ELR (cell line): ENCODE results near the gene LGI1.
"Not testable (repeated sequence)": the region's sequence is repeated elsewhere in the genome, so short reads cannot be mapped to it uniquely, and the experiment has no call there.

Experiments
- DNase-seq: peaks from one replicate; pipeline ENCODE4 v3.0.0-alpha.2; 2015; ENCODE audit warnings: low read depth

LGI1 gene

DNA sequence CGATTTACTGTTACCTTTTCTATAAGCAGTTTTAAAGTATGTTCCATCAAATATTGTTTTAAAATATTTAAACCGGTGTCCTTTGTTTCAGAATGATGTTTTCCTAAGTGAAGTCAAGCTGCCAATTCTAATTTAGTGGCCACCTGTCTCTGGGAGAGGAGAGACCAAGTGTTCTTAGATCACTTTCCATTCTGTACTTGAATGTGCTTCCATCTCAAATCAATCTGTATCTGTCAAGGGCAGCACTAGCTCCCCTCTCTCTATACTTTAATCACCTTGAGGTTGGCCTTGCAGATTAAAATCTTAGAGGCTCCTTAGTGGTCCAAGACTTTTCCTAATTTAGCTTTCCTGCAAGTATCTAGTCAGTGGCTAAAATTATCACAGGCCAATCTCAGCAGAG lies 49.6 kb downstream of the LGI1 start:
- no peak for DNase-seq

GRCh38 chr10:93812659-93813338 lies 55.1 kb downstream of the LGI1 start:
- no peak for DNase-seq

DNA sequence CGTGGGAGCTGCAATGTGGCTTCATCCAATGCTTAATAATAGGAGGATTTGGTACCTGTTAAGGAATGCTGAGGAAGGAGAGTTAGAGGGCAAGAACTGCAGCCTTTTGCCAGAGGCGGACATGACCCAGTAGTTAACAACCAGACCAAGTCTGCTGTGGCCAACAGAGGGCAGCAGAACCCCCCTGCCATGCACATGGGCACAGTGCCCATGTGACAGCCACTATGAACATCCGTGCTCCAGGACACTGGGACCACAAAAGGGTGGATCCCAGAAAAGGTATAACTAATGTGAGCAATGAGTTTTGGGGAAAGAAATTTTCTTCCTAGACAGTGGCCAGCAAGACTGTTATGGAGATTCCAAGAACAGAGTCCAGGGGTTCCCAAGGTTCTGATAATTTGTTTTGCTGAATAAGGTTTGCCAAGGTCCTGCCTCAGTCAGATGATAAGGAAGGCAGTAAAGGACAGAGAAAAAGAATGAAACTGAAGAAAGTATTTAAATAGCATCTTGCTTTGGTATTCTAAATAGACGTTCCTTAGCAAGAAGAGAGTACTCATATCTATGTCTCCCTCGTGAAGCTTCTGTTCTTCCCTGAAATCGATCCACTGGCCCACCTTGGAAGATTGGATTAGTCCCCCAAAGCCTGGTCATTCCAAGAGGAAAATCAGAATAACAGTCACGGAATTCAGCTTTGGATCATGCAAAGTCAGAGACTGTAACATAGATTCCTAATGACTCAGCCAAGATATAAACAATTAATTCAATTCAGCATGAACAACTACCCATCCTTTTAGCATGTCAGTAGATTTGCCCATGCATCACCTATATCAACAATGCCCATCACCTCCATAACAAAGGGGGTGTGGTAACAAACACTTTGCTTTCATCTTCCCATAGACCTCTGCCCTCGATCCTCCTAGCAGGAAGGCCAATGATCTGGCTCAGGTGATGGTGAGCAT lies 56.0 kb downstream of the LGI1 start:
- peak; percentile 84 for DNase-seq

- DNase-seq, result peak; percentile 46
These were observed 57.8 kb downstream of the LGI1 start for GRCh38 chr10:93815304-93816096.

DNA sequence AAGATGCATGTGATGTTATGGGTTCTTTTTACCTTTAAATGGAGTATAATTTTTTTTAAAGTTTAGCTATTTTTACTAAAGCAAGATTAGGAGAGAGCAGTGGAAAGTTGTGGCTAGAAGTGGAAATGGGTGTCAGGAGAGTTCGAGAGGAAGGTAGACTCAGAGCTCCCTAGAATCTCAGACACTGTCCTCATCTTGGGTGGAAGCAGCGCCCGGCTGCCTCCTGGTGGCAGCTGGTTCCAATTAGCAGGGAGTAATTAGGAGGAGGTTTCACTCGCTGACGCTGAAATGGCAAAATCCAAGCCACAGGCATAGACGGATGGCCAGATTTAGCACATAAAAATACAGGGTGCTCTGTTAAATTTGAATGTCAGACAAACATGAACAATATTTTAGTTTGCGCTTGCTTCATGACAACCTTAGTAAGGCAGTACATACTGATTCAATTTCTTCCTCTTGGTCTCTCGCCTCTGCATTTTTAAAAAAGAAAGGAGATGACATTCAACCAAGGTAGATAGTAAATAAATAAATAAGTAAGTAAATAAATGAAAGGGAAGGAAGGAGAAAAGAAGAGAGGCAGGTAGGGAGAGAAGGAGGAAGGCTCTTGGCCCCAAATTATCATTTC lies 58.5 kb downstream of the LGI1 start:
- peak; percentile 81 for DNase-seq

GRCh38 chr10:93818086-93818485 lies 60.4 kb downstream of the LGI1 start:
- DNase-seq, result no peak

GRCh38 chr10:93819520-93819919 lies 61.8 kb downstream of the LGI1 start:
- DNase-seq, result no peak

GRCh38 chr10:93820434-93820833 lies 62.7 kb downstream of the LGI1 start:
- DNase-seq, result peak; percentile 54

GRCh38 chr10:93821051-93821772 lies 63.5 kb downstream of the LGI1 start:
- DNase-seq, result peak; percentile 59

GRCh38 chr10:93826355-93826754 lies 68.6 kb downstream of the LGI1 start:
- DNase-seq, result peak; percentile 8

DNA sequence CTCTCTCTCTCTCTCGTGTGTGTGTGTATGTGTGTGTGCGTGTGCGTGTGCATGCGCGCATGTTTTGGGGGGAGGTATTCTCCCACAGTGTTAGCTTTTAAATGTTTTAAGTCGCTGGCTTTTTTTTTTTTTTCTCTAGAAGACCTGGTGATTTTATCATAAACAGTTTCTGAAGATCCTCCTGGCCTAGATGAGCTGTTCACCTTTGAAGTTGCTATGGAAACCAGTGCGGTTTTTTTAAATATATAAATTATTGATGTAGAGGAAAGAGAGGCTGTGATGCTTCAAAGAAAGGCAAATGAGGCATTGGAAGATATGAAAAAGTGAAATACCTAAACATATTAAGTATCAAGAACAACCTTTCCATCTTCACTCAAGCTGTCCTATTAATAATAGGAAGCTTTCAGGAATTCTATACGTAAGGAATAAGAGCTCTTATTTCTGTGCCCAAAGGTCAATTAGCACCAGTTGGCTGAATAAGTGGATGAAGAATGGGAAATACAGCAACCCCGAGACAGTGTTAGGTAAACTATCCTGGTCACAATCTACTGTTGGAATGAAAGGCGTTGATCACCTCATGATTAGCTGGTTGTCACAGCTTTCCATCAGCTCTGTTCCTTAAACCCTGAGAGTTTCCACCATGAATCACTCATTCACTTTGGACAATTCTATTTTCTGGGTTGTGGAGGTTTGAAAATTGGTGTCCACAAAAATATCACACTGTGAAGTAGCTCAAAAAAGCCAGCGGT lies 69.5 kb downstream of the LGI1 start:
- no peak for DNase-seq

DNA sequence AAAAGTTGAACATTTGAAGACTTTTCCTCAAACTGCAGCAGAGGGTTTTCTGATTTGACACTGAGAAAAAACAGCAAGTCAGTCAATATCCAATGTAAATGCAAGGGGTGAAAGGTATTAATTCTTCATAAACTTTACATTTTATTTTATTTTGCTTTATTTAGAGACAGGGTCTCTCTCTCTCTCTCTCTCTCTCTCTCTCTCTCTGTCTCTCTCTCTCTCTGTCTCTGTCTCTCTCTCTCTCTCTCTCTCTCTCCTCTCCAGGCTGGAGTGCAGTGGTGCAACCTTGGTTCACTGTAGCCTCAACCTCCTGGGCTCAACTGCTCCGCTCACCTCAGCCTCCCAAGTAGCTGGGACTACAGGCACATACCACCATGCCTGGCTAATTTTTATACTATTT lies 73.3 kb downstream of the LGI1 start:
- not testable (repeated sequence) for DNase-seq

DNA sequence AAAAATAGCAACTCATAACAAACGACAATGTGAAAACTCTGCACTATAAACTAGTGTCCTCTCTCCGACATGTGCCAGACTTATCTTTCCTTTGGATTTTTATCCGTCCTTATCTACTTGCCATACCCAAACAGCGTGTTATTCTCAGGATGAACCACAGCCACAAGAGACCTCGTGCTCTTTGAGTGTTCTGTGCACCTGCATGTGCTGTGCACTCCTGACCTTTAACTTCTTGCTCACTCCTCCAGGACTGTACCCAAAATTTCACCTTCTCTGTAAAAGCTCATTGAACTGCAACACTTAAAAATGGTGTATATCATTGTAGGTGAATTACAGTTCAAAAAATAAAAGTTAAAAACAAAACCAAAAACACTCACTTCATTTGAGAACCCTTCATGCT lies 78.0 kb downstream of the LGI1 start:
- DNase-seq, result no peak

DNA sequence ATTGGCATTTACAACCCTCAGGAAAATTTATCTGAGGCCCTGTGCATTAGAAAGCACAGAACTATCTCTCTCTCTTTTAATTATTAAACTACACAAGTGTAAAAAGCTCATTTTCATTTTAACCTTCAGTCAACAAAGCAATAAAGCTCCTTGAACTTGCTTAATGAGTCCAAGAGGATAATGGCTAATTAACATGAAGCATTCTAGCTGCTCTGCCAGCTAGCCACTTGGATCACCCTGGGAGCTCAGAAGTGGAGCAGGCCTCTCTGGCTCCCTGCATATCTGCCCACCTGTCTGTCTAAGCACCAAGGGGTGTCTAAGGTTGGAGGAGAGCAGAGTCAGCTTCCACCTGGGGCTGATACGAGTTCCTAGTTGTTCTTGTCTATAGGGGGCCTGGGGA lies 80.1 kb downstream of the LGI1 start:
- DNase-seq, result no peak

GRCh38 chr10:93838278-93838677 lies 80.5 kb downstream of the LGI1 start:
- no peak for DNase-seq

DNA sequence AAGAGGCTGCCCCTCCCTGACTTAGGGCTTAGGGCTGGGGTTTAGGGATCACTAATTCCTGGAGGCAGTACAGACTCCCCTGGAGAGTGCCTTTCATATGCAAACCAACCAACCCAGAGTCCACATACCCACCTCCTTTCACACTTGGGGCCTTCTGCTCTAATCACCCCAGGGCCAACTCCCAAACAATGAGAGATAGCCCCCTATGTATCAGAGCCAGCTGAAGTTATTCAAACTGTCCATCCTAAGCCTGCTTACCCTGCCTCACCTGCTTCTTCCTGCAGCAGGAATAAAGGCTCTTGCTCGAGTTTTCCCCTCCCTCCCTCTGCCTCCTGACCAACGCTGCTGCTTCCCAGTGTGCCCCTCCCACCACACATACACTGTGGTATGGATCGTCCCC lies 84.2 kb downstream of the LGI1 start:
- DNase-seq, result no peak

DNA sequence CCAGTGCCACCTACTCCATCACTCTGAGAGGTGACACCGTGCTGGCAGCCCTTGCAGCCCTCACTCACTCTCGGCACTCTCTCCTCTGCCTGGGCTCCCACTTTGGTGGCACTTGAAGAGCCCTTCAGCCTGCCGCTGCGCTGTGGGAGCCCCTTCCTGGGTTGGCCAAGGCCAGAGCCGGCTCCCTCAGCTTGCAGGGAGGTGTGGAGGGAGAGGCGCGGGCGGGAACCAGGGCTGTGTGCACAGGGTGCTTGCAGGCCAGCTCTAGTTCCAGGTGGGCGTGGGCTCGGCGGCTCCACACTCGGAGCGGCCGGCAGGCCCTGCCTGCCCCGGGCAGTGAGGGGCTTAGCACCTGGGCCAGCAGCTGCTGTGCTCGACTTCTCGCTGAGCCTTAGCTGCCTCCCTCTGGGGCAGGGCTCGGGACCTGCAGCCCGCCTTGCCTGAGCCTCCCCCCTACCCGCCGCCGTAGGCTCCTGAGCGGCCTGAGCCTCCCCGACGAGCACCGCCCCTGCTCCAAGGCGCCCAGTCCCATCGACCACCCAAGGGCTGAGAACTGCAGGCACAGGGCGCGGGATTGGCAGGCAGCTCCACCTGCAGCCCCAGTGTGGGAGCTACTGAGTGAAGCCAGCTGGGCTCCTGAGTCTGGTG lies 87.4 kb downstream of the LGI1 start:
- DNase-seq, result no peak
